ENCODE results near the gene ZNF444.
A peak's percentile ranks its signal among the peaks of the same experiment; 100 is the strongest.

Gene ZNF444

GRCh38 chr19:56107626-56108351, 33.3 kb upstream of the ZNF444 start:
- no peak for DNase-seq

GRCh38 chr19:56108447-56109195, 32.5 kb upstream of the ZNF444 start:
- no peak for DNase-seq

- DNase-seq: no peak
These were observed 31.9 kb upstream of the ZNF444 start for GRCh38 chr19:56109226-56109625.

- no peak for DNase-seq
These were observed 30.3 kb upstream of the ZNF444 start for GRCh38 chr19:56110515-56111448.

GRCh38 chr19:56111601-56112312, 29.3 kb upstream of the ZNF444 start:
- DNase-seq: no peak

- DNase-seq: no peak
These were observed 28.8 kb upstream of the ZNF444 start for GRCh38 chr19:56112313-56112709.

GRCh38 chr19:56113074-56113632, 27.9 kb upstream of the ZNF444 start:
- DNase-seq: no peak

GRCh38 chr19:56114051-56114777, 26.9 kb upstream of the ZNF444 start:
- DNase-seq: no peak

- DNase-seq: no peak
These were observed 26.3 kb upstream of the ZNF444 start for GRCh38 chr19:56114778-56115110.

- DNase-seq: no peak
These were observed 25.6 kb upstream of the ZNF444 start for GRCh38 chr19:56115490-56115889.

GRCh38 chr19:56116606-56117005, 24.5 kb upstream of the ZNF444 start:
- DNase-seq: no peak

- no peak for DNase-seq
These were observed 23.7 kb upstream of the ZNF444 start for GRCh38 chr19:56117376-56117884.

GRCh38 chr19:56117889-56118288, 23.2 kb upstream of the ZNF444 start:
- DNase-seq: no peak

GRCh38 chr19:56118666-56119581, 22.2 kb upstream of the ZNF444 start:
- DNase-seq: no peak

GRCh38 chr19:56119582-56119978, 21.5 kb upstream of the ZNF444 start:
- no peak for DNase-seq

GRCh38 chr19:56120002-56120370, 21.1 kb upstream of the ZNF444 start:
- no peak for DNase-seq

GRCh38 chr19:56120371-56121179, 20.5 kb upstream of the ZNF444 start:
- peak; percentile 35 for DNase-seq

GRCh38 chr19:56121180-56122167, 19.6 kb upstream of the ZNF444 start, which contains the start of gene ZNF787:
TSS of gene ZNF787 (minus strand) at chr19:56121295. CDS start at chr19:56103217, 18,078 bp downstream.
- peak; percentile 98 for DNase-seq
